ENCODE data around the gene OR9A2. TPM values are rescaled to one million over a fixed set of nuclear protein-coding genes. Genes with fewer than 3 reads are reported as not detected.

Gene OR9A2, protein sequence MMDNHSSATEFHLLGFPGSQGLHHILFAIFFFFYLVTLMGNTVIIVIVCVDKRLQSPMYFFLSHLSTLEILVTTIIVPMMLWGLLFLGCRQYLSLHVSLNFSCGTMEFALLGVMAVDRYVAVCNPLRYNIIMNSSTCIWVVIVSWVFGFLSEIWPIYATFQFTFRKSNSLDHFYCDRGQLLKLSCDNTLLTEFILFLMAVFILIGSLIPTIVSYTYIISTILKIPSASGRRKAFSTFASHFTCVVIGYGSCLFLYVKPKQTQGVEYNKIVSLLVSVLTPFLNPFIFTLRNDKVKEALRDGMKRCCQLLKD
- total RNA-seq (not detected), polyA plus RNA-seq (not detected), total RNA-seq (not detected)

- Histone ChIP-seq H3K4me1 (ENCODE audit: control insufficient read depth in 2 of 2, insufficient read depth in 2 of 2, low read length in 2 of 2) (no peaks in the 10 kb centered on the region), H3K27me3 (ENCODE audit: control insufficient read depth in 2 of 2, insufficient read depth in 2 of 2, low read length in 2 of 2) (no peaks in the 10 kb centered on the region), H3K36me3 (ENCODE audit: control insufficient read depth in 2 of 3, insufficient read depth in 3 of 3, low read length in 3 of 3) (no peaks in the 10 kb centered on the region), H3K27ac (ENCODE audit: low read depth, low read length) (no peak within 1 kb of the TSS), H3K9me3 (ENCODE audit: control insufficient read depth in 2 of 3, low read length in 3 of 3) (no peaks in the 10 kb centered on the region), H3K4me3 (ENCODE audit: low read length) (no peak within 1 kb of the TSS)
- DNase-seq (no peak), ATAC-seq (no peak)
- Mint-ChIP-seq H3K9me3 (no peaks in the 10 kb centered on the region), H3K36me3 (peaks cover 0 to 7% (median 0%) of the 10 kb centered on the region in 5 donors), H3K27me3 (peaks cover 9 to 38% (median 29%) of the 10 kb centered on the region in 5 donors), H3K27ac (no peak within 1 kb of the TSS), H3K4me3 (no peak within 1 kb of the TSS), H3K4me1 (no peaks in the 10 kb centered on the region)
- intact Hi-C loops (cut with micrococcal nuclease) = no loop called here
- CTCF ChIA-PET = no interaction called here
- POLR2A ChIA-PET = no interaction called here
Measured at GRCh38 chr7:143027032-143027431, at the start of gene OR9A2. Gene OR9A2, minus strand, starts transcription at chr7:143027132. Its CDS starts 0 bp downstream, at chr7:143027132.

GRCh38 chr7:143074141-143074540 is 47.2 kb upstream of the OR9A2 start:
- Mint-ChIP-seq H3K36me3 (peaks cover 0 to 7% (median 3%) of the 10 kb centered on the region in 5 donors), H3K4me1 (no peaks in the 10 kb centered on the region), H3K9me3 (peaks cover 0 to 6% (median 2%) of the 10 kb centered on the region in 11 donors), H3K27me3 (peaks cover 6 to 49% (median 38%) of the 10 kb centered on the region in 5 donors), H3K27ac (no peak overlapping the region), H3K4me3 (no peak overlapping the region)
- CTCF ChIA-PET = no interaction called here
- Histone ChIP-seq H3K9me3 (ENCODE audit: control insufficient read depth in 2 of 3, low read length in 3 of 3) (no peaks in the 10 kb centered on the region), H3K4me1 (ENCODE audit: control insufficient read depth in 2 of 2, insufficient read depth in 2 of 2, low read length in 2 of 2) (no peaks in the 10 kb centered on the region), H3K4me3 (ENCODE audit: low read length) (no peak overlapping the region), H3K36me3 (ENCODE audit: control insufficient read depth in 2 of 3, insufficient read depth in 3 of 3, low read length in 3 of 3) (no peaks in the 10 kb centered on the region), H3K27me3 (ENCODE audit: control insufficient read depth in 2 of 2, insufficient read depth in 2 of 2, low read length in 2 of 2) (no peaks in the 10 kb centered on the region), H3K27ac (ENCODE audit: low read depth, low read length) (no peak overlapping the region)
- POLR2A ChIA-PET = no interaction called here
- ATAC-seq (no peak), DNase-seq (no peak)
- intact Hi-C loops (cut with micrococcal nuclease) = no loop called here

DNA sequence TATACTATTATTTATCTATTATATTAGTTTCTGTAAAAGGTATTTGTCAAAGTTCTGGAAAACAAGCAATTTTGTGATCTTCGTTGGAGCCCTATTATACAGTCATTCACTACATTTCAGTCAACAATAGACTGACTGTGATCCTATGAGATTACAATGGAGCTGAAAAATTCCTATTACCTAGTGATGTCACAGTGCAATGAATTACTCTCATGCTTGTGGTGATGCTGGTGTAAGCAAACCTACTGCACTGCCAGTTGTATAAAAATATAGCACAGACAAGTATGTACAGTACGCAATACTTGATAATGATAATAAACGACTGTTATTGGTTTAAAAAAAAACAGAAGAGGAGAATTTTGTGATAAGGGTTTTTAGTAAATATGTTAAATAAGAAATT is 46.6 kb upstream of the OR9A2 start:
- Mint-ChIP-seq H3K36me3 (peaks cover 0 to 6% (median 3%) of the 10 kb centered on the region in 5 donors), H3K9me3 (peaks cover 0 to 5% (median 2%) of the 10 kb centered on the region in 11 donors), H3K4me1 (no peaks in the 10 kb centered on the region), H3K27me3 (peaks cover 6 to 43% (median 38%) of the 10 kb centered on the region in 5 donors), H3K27ac (no peak overlapping the region), H3K4me3 (no peak overlapping the region)
- no peaks in the 10 kb centered on the region for H3K9me3 ChIP-seq (ENCODE audit: control insufficient read depth in 2 of 3, low read length in 3 of 3)
- H3K27ac ChIP-seq (ENCODE audit: low read depth, low read length) = no peak overlapping the region
- no peaks in the 10 kb centered on the region for H3K27me3 ChIP-seq (ENCODE audit: control insufficient read depth in 2 of 2, insufficient read depth in 2 of 2, low read length in 2 of 2)
- POLR2A ChIA-PET = no interaction called here
- DNase-seq (no peak), ATAC-seq (no peak)
- H3K4me1 ChIP-seq (ENCODE audit: control insufficient read depth in 2 of 2, insufficient read depth in 2 of 2, low read length in 2 of 2) = no peaks in the 10 kb centered on the region
- H3K4me3 ChIP-seq (ENCODE audit: low read length) = no peak overlapping the region
- CTCF ChIA-PET = no interaction called here
- H3K36me3 ChIP-seq (ENCODE audit: control insufficient read depth in 2 of 3, insufficient read depth in 3 of 3, low read length in 3 of 3) = no peaks in the 10 kb centered on the region
- intact Hi-C loops (cut with micrococcal nuclease) = no loop called here

- no peak overlapping the region for H3K4me3 ChIP-seq (ENCODE audit: low read length)
- Mint-ChIP-seq H3K9me3 (peaks cover 0 to 2% (median 0%) of the 10 kb centered on the region in 11 donors), H3K27ac (no peak overlapping the region), H3K4me1 (no peaks in the 10 kb centered on the region), H3K4me3 (no peak overlapping the region), H3K36me3 (no peaks in the 10 kb centered on the region), H3K27me3 (peaks cover 2 to 29% (median 23%) of the 10 kb centered on the region in 5 donors)
- intact Hi-C loops (cut with micrococcal nuclease) = no loop called here
- no peaks in the 10 kb centered on the region for H3K9me3 ChIP-seq (ENCODE audit: control insufficient read depth in 2 of 3, low read length in 3 of 3)
- H3K27me3 ChIP-seq (ENCODE audit: control insufficient read depth in 2 of 2, insufficient read depth in 2 of 2, low read length in 2 of 2) = no peaks in the 10 kb centered on the region
- H3K27ac ChIP-seq (ENCODE audit: low read depth, low read length) = no peak overlapping the region
- ATAC-seq (no peak), DNase-seq (no peak)
- ChIA-PET POLR2A (no interaction called here), CTCF (no interaction called here)
- no peaks in the 10 kb centered on the region for H3K36me3 ChIP-seq (ENCODE audit: control insufficient read depth in 2 of 3, insufficient read depth in 3 of 3, low read length in 3 of 3)
- H3K4me1 ChIP-seq (ENCODE audit: control insufficient read depth in 2 of 2, insufficient read depth in 2 of 2, low read length in 2 of 2) = no peaks in the 10 kb centered on the region
Measured at GRCh38 chr7:143069912-143070500, 43.1 kb upstream of the OR9A2 start.

GRCh38 chr7:143068446-143068845 is 41.5 kb upstream of the OR9A2 start:
- Mint-ChIP-seq H3K9me3 (peaks cover 0 to 2% (median 0%) of the 10 kb centered on the region in 11 donors), H3K27me3 (peaks cover 0 to 18% (median 12%) of the 10 kb centered on the region in 5 donors), H3K4me1 (no peaks in the 10 kb centered on the region), H3K27ac (no peak overlapping the region), H3K36me3 (no peaks in the 10 kb centered on the region), H3K4me3 (no peak overlapping the region)
- Histone ChIP-seq H3K27ac (ENCODE audit: low read depth, low read length) (no peak overlapping the region), H3K36me3 (ENCODE audit: control insufficient read depth in 2 of 3, insufficient read depth in 3 of 3, low read length in 3 of 3) (no peaks in the 10 kb centered on the region), H3K4me1 (ENCODE audit: control insufficient read depth in 2 of 2, insufficient read depth in 2 of 2, low read length in 2 of 2) (no peaks in the 10 kb centered on the region), H3K9me3 (ENCODE audit: control insufficient read depth in 2 of 3, low read length in 3 of 3) (no peaks in the 10 kb centered on the region), H3K4me3 (ENCODE audit: low read length) (no peak overlapping the region), H3K27me3 (ENCODE audit: control insufficient read depth in 2 of 2, insufficient read depth in 2 of 2, low read length in 2 of 2) (no peaks in the 10 kb centered on the region)
- ChIA-PET CTCF (no interaction called here), POLR2A (no interaction called here)
- intact Hi-C loops (cut with micrococcal nuclease) = no loop called here
- ATAC-seq (no peak), DNase-seq (no peak)

DNA sequence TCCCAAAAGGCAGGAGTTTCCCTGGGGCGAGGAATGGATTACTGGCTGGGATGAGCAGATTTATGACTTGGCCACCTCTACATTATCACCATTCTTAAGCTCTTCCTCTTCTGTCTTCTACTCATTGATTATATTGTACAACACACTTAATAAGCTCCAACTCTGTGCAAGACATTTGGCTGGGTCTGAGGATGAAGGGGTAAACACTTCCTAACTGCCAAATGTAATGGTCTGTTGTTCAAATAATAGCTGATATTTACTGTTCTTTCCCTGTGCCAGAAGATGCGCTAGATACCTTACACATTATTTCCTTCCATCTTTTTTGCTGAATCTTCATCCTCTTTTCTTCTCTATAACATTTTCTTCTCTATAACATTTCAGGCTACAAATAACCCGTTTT is 36.8 kb upstream of the OR9A2 start:
- Mint-ChIP-seq H3K9me3 (peaks cover 0 to 4% (median 0%) of the 10 kb centered on the region in 11 donors), H3K36me3 (no peaks in the 10 kb centered on the region), H3K27me3 (peaks cover 0 to 15% (median 4%) of the 10 kb centered on the region in 5 donors), H3K4me3 (no peak overlapping the region), H3K27ac (no peak overlapping the region), H3K4me1 (no peaks in the 10 kb centered on the region)
- H3K27ac ChIP-seq (ENCODE audit: low read depth, low read length) = no peak overlapping the region
- no peaks in the 10 kb centered on the region for H3K36me3 ChIP-seq (ENCODE audit: control insufficient read depth in 2 of 3, insufficient read depth in 3 of 3, low read length in 3 of 3)
- H3K4me3 ChIP-seq (ENCODE audit: low read length) = no peak overlapping the region
- DNase-seq = no peak
- no peaks in the 10 kb centered on the region for H3K4me1 ChIP-seq (ENCODE audit: control insufficient read depth in 2 of 2, insufficient read depth in 2 of 2, low read length in 2 of 2)
- ChIA-PET POLR2A (interaction anchor here (0.6 kb wide), 1 partner anchor 28 kb away, joined by 3 read pairs; no protein-coding TSS in a partner anchor), CTCF (no interaction called here)
- no peaks in the 10 kb centered on the region for H3K27me3 ChIP-seq (ENCODE audit: control insufficient read depth in 2 of 2, insufficient read depth in 2 of 2, low read length in 2 of 2)
- no peaks in the 10 kb centered on the region for H3K9me3 ChIP-seq (ENCODE audit: control insufficient read depth in 2 of 3, low read length in 3 of 3)
- ATAC-seq = no peak
- intact Hi-C loops (cut with micrococcal nuclease) = no loop called here

- Histone ChIP-seq H3K4me1 (ENCODE audit: control insufficient read depth in 2 of 2, insufficient read depth in 2 of 2, low read length in 2 of 2) (no peaks in the 10 kb centered on the region), H3K4me3 (ENCODE audit: low read length) (no peak overlapping the region), H3K9me3 (ENCODE audit: control insufficient read depth in 2 of 3, low read length in 3 of 3) (no peaks in the 10 kb centered on the region), H3K36me3 (ENCODE audit: control insufficient read depth in 2 of 3, insufficient read depth in 3 of 3, low read length in 3 of 3) (no peaks in the 10 kb centered on the region), H3K27ac (ENCODE audit: low read depth, low read length) (no peak overlapping the region), H3K27me3 (ENCODE audit: control insufficient read depth in 2 of 2, insufficient read depth in 2 of 2, low read length in 2 of 2) (no peaks in the 10 kb centered on the region)
- Mint-ChIP-seq H3K4me3 (no peak overlapping the region), H3K27me3 (peaks cover 0 to 14% (median 0%) of the 10 kb centered on the region in 5 donors), H3K4me1 (no peaks in the 10 kb centered on the region), H3K9me3 (peaks cover 0 to 2% (median 0%) of the 10 kb centered on the region in 11 donors), H3K27ac (no peak overlapping the region), H3K36me3 (no peaks in the 10 kb centered on the region)
- CTCF ChIA-PET = no interaction called here
- POLR2A ChIA-PET = no interaction called here
- DNase-seq = no peak
- no peak for ATAC-seq
- intact Hi-C loops (cut with micrococcal nuclease) = no loop called here
Measured at GRCh38 chr7:143055754-143056153, 28.8 kb upstream of the OR9A2 start.
